Kidney epithelial cell (primary cell): Measurements from ENCODE around the gene GNG12. TPM values are rescaled to one million over a fixed set of nuclear protein-coding genes. Genes with fewer than 3 reads are reported as not detected.

Experiments used
- DNase-seq: peaks from one replicate; pipeline ENCODE4 v3.0.0-alpha.2; 2010; ENCODE audit warnings: low read depth
- H3K27me3 ChIP-seq: 2 replicates; pipeline ENCODE4 v1.6.0; 2011; ENCODE audit warnings: low read length; ENCODE audit not compliant: control insufficient read depth, insufficient read depth
- H3K36me3 ChIP-seq: 2 replicates; pipeline ENCODE4 v1.5.1; 2011; ENCODE audit warnings: low read length; ENCODE audit not compliant: control insufficient read depth, insufficient read depth
- H3K4me3 ChIP-seq: 2 replicates; pipeline ENCODE4 v1.5.1; 2011; ENCODE audit warnings: low read depth, mild to moderate bottlenecking, control low read depth, low read length
- total RNA-seq: library from RNA; depleted of rRNA; stranded (reverse); fragments of >200 nt; gene quantifications from 2 replicates; pipeline ENCODE4 v1.2.3, GENCODE V29; 2015
- TF ChIP-seq, protein P1 (sequence below): IDR thresholded peaks from 2 replicates; pipeline ENCODE4 v1.5.1; 2011; ENCODE audit warnings: mild to moderate bottlenecking, moderate library complexity, low read length, control low read depth, inconsistent platforms; ENCODE audit not compliant: insufficient read depth, poor library complexity, severe bottlenecking

GNG12 gene
- total RNA-seq, 1 donor from 2014 or later = 85.7 TPM

DNA sequence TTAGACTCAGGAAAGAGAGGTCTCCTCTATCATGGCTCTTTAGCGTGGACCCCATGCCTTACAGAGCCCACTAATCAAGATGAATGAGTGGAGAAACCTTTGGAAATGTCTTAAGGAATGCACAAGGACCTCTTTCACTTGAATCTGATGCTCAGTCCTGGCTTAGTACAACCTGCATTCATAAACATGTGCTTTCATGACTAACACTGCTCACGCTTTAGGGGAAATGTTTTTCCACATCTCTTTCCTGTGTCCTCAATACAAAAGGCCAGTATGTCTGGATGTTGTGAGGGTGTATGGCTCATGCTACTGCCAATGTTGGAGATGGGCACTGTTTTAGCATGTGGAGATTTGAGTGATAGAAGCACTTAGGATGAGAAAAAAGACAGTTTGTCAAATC is 14.2 kb upstream of the GNG12 start:
- no peak for DNase-seq
- Histone ChIP-seq H3K4me3 (no peak overlapping the region), H3K36me3 (no peaks in the 10 kb centered on the region), H3K27me3 (no peaks in the 10 kb centered on the region)
- TF ChIP-seq, protein P1, sequence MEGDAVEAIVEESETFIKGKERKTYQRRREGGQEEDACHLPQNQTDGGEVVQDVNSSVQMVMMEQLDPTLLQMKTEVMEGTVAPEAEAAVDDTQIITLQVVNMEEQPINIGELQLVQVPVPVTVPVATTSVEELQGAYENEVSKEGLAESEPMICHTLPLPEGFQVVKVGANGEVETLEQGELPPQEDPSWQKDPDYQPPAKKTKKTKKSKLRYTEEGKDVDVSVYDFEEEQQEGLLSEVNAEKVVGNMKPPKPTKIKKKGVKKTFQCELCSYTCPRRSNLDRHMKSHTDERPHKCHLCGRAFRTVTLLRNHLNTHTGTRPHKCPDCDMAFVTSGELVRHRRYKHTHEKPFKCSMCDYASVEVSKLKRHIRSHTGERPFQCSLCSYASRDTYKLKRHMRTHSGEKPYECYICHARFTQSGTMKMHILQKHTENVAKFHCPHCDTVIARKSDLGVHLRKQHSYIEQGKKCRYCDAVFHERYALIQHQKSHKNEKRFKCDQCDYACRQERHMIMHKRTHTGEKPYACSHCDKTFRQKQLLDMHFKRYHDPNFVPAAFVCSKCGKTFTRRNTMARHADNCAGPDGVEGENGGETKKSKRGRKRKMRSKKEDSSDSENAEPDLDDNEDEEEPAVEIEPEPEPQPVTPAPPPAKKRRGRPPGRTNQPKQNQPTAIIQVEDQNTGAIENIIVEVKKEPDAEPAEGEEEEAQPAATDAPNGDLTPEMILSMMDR = no peak

DNA sequence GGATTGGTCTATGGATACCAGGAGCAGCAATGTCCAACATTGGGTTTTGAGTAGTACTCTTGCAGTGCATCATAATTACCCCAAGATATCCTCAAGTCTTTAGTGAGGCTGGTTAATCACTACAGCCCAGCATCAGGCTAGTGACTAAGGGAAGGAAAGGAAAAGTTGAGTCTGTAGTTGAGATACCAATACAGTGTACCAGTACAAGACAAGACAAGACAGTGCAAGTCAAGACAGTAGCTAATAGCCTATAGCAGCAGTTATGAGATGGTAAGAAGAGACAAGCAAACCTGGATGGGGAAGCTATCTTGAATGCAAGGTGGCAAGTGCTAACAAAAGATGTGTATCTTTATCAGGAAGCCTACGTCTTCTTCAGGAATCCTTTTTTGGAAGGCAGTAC is 13.3 kb upstream of the GNG12 start:
- TF ChIP-seq, protein P1 = no peak
- H3K27me3 ChIP-seq = no peaks in the 10 kb centered on the region
- DNase-seq = no peak
- H3K36me3 ChIP-seq = no peaks in the 10 kb centered on the region
- no peak overlapping the region for H3K4me3 ChIP-seq

DNA sequence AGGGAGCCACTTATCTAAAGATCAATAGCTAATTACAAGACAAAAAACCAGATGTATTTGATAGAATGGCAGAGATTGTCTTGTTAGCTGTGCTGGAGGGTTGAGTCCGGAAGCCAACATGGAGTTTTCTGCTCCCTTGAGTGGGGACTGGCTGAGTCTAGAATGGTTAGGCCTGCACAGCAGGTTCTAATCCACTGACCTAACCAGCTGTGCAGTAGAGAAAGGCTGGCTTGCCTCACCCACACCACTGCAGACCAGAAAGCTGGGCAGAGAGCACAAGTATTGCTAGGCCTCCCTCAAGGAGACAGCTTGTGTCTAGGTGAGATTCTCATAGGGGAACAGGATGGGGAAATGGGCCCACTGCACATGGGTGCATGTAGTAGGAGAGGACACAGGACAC is 11.7 kb upstream of the GNG12 start:
- TF ChIP-seq, protein P1 = no peak
- DNase-seq = no peak
- no peaks in the 10 kb centered on the region for H3K36me3 ChIP-seq
- H3K4me3 ChIP-seq = no peak overlapping the region
- no peaks in the 10 kb centered on the region for H3K27me3 ChIP-seq

DNA sequence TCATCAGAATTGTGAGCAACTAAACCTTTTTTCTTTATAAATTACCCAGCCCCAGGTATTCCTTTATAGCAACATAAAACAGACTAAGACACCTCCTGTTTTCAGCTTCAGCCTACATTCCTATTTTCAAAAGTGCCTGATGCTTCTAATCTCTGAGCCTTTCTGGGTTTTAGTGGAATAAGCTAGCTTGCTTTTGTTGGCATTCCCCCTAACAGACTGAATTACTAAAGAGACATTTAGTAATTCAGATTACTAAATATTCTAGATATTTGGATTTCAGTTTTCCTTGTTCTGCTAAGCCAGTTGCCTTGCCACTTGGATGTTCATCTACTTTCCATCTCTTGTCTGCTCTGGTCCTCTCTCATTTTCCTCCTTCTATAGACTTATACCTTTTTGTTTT is 10.5 kb upstream of the GNG12 start:
- TF ChIP-seq, protein P1 = no peak

DNA sequence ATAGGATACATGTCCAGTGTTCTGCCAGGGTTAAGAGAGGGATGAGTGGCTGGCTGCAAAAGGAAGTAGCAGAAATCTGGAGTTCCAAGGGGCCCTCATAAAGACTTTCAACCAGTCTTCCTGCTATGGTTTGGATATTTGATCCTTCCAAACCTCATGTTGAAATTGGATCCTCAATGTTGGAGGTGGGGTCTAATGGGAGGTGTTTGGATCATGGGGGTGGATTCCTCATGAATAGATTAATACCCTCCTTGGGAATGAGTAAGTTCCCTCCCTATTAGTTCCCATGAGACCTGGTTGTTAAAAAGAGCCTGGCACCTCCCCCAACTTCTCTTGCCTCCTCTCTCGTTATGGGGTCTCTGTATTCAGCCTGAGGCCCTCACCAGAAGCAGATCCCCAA is 10.1 kb upstream of the GNG12 start:
- H3K36me3 ChIP-seq = no peaks in the 10 kb centered on the region
- no peaks in the 10 kb centered on the region for H3K27me3 ChIP-seq
- TF ChIP-seq, protein P1 = no peak
- no peak for DNase-seq
- H3K4me3 ChIP-seq = no peak overlapping the region

More for the DNA sequence above, 10.5 kb upstream of the GNG12 start:
- DNase-seq = no peak
- Histone ChIP-seq H3K27me3 (no peaks in the 10 kb centered on the region), H3K36me3 (no peaks in the 10 kb centered on the region), H3K4me3 (no peak overlapping the region)

DNA sequence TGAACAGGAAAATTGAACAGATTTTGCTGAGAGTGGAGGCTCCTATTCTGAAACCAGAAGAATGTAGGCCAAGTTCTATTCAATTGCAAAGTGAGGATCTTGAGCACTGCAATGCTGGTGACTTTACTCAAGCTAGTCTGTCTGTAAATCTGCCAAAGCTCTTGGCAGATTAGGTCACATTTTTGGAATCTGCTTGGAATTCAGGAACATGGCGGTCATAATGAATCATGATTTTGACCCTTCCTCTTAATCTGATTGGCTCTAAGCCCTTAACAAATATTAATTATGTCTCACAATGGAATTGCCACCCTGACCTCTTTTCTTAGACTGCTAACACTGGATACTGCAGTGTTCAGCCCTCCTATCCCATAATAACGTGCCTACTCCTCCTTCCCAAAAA is 7.2 kb upstream of the GNG12 start:
- TF ChIP-seq, protein P1 = no peak
- Histone ChIP-seq H3K4me3 (no peak overlapping the region), H3K27me3 (no peaks in the 10 kb centered on the region), H3K36me3 (no peaks in the 10 kb centered on the region)
- DNase-seq = peak; percentile 38
